Measurements from ENCODE around the gene CD40.

DNA sequence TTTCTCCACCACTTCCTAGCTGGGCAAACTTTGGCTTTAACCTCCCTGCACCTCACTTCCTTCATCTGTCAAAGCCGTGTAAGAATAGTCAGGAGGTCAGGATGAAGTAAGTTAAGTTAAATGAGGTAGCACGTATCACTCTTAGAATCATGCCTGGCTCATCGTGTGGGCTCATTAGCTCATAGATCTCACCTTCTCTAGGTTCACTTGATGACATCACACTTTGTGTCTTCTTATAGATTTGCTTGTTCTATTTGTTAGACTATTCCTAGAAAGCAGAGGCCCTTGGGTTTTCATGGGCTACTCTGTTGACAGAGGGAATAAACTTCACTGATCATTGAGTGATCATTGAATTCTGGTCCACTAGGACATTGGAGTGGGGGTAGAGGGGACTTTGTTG, 16.2 kb upstream of the CD40 start:
- TF ChIP-seq EZH2phosphoT487 (IDR thresholded peaks at IDR 0.05; ENCODE audit: borderline replicate concordance, low read depth) (no peak), YY1 (IDR thresholded peaks at IDR 0.05; ENCODE audit: low read depth) (no peak), RCOR1 (IDR thresholded peaks at IDR 0.05; ENCODE audit: low read length) (no peak), FOXJ3 (CRISPR knock-in tag; IDR thresholded peaks at IDR 0.05) (no peak), FOSL2 (IDR thresholded peaks at IDR 0.05; ENCODE audit: borderline replicate concordance, low read depth) (no peak), GATA2 (CRISPR knock-in tag; IDR thresholded peaks at IDR 0.05) (no peak), POLR2AphosphoS5 (IDR thresholded peaks at IDR 0.05; ENCODE audit: low read depth, low read length) (no peak), GABPA (IDR thresholded peaks at IDR 0.05; ENCODE audit: low read depth) (no peak), FOXM1 (IDR thresholded peaks at IDR 0.05; ENCODE audit: low read depth) (no peak)
- TF ChIP-seq, protein P1, sequence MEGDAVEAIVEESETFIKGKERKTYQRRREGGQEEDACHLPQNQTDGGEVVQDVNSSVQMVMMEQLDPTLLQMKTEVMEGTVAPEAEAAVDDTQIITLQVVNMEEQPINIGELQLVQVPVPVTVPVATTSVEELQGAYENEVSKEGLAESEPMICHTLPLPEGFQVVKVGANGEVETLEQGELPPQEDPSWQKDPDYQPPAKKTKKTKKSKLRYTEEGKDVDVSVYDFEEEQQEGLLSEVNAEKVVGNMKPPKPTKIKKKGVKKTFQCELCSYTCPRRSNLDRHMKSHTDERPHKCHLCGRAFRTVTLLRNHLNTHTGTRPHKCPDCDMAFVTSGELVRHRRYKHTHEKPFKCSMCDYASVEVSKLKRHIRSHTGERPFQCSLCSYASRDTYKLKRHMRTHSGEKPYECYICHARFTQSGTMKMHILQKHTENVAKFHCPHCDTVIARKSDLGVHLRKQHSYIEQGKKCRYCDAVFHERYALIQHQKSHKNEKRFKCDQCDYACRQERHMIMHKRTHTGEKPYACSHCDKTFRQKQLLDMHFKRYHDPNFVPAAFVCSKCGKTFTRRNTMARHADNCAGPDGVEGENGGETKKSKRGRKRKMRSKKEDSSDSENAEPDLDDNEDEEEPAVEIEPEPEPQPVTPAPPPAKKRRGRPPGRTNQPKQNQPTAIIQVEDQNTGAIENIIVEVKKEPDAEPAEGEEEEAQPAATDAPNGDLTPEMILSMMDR (IDR thresholded peaks at IDR 0.05): no peak
- TF ChIP-seq, protein P2, sequence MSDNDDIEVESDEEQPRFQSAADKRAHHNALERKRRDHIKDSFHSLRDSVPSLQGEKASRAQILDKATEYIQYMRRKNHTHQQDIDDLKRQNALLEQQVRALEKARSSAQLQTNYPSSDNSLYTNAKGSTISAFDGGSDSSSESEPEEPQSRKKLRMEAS (IDR thresholded peaks at IDR 0.05; ENCODE audit: low read depth): no peak
- TF ChIP-seq, protein P3, sequence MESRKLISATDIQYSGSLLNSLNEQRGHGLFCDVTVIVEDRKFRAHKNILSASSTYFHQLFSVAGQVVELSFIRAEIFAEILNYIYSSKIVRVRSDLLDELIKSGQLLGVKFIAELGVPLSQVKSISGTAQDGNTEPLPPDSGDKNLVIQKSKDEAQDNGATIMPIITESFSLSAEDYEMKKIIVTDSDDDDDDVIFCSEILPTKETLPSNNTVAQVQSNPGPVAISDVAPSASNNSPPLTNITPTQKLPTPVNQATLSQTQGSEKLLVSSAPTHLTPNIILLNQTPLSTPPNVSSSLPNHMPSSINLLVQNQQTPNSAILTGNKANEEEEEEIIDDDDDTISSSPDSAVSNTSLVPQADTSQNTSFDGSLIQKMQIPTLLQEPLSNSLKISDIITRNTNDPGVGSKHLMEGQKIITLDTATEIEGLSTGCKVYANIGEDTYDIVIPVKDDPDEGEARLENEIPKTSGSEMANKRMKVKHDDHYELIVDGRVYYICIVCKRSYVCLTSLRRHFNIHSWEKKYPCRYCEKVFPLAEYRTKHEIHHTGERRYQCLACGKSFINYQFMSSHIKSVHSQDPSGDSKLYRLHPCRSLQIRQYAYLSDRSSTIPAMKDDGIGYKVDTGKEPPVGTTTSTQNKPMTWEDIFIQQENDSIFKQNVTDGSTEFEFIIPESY (IDR thresholded peaks at IDR 0.05; ENCODE audit: borderline replicate concordance, low read depth): no peak
